LNCaP clone FGC (cell line): ENCODE results near the gene HSPA12A.

ENCODE experiments used
- DNase-seq: peaks from one replicate; pipeline ENCODE4 v3.0.0-alpha.2; 2011; ENCODE audit warnings: low read depth
- H3K4me3 ChIP-seq: 2 replicates; pipeline ENCODE4 v1.5.1; 2011; ENCODE audit warnings: mild to moderate bottlenecking, low read depth, low read length, control low read depth
- TF ChIP-seq, protein P1 (sequence below): IDR thresholded peaks from 2 replicates; pipeline ENCODE4 v1.5.1; 2012; ENCODE audit warnings: mild to moderate bottlenecking; ENCODE audit not compliant: control insufficient read depth, insufficient read depth; ENCODE audit errors: extremely low read depth

Gene HSPA12A

GRCh38 chr10:116699471-116700150 lies 42.8 kb downstream of the HSPA12A start:
- H3K4me3 ChIP-seq: no peak overlapping the region
- DNase-seq: no peak
- TF ChIP-seq, protein P1, sequence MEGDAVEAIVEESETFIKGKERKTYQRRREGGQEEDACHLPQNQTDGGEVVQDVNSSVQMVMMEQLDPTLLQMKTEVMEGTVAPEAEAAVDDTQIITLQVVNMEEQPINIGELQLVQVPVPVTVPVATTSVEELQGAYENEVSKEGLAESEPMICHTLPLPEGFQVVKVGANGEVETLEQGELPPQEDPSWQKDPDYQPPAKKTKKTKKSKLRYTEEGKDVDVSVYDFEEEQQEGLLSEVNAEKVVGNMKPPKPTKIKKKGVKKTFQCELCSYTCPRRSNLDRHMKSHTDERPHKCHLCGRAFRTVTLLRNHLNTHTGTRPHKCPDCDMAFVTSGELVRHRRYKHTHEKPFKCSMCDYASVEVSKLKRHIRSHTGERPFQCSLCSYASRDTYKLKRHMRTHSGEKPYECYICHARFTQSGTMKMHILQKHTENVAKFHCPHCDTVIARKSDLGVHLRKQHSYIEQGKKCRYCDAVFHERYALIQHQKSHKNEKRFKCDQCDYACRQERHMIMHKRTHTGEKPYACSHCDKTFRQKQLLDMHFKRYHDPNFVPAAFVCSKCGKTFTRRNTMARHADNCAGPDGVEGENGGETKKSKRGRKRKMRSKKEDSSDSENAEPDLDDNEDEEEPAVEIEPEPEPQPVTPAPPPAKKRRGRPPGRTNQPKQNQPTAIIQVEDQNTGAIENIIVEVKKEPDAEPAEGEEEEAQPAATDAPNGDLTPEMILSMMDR: no peak

GRCh38 chr10:116699049-116699448 lies 43.3 kb downstream of the HSPA12A start:
- no peak overlapping the region for H3K4me3 ChIP-seq
- no peak for DNase-seq
- TF ChIP-seq, protein P1: no peak

DNA sequence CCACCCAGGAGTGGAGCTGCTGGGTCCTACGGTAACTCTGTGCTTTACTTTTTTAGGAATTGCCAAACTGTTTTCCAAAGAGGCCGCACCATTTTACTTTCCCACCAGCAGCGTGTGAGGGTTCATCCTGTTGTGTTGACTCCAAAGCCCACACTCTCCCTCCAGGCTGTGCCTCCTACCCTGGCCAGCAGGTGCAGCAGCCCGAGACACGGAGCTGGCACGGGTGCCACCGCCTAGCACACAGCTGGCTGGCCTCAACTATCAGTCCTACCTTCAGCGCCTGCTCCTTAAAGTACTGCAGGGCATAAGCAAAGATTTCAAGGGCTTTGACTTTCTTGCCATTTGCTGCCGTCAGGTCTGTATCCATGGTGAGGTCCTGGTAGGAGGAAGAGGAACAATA lies 44.0 kb downstream of the HSPA12A start:
- TF ChIP-seq, protein P1: no peak
- no peak overlapping the region for H3K4me3 ChIP-seq
- no peak for DNase-seq

GRCh38 chr10:116697816-116698215 lies 44.5 kb downstream of the HSPA12A start:
- no peak for DNase-seq
- TF ChIP-seq, protein P1: no peak
- H3K4me3 ChIP-seq: no peak overlapping the region

DNA sequence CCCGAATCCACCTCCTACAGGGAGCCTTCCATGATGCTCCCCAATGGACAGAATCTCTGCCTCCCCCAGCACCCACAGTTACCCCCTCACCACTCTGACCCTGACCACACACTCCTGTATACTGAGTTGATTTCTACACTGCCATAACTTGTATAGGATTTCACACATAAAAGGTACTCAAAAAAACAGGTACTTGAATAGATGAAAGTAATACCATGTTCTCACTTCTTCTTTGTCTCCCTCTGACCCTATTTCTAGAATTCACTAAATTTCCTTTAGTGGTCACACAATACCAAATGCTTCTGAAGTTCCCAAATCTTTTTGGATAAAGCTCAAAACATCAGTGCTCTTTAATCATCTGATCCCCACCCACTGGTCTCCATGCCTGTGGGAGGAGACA lies 45.4 kb downstream of the HSPA12A start:
- TF ChIP-seq, protein P1: no peak
- no peak for DNase-seq
- no peak overlapping the region for H3K4me3 ChIP-seq

- H3K4me3 ChIP-seq: no peak overlapping the region
- TF ChIP-seq, protein P1: no peak
- no peak for DNase-seq
These were observed 47.5 kb downstream of the HSPA12A start for GRCh38 chr10:116694927-116695268.
